ENCODE results near the gene CD33.

DNA sequence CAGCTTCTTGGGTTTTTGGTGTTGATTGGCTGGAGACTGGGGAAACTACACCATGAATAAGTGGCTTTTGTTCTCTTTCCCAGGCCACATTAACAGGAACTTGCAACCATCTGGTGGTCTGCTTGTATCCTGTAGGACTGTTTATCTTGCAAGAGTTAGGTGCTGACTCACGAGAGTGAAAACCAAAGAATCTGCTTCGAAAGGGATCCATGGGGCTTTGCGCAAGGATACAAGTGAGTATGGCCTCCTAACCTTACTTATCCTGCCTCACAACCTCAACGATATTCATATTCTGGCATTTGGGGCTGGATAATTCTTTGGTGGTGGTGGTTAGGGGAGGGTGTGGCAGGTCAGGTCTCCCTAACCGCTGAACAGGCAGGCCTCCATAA is 21.3 kb downstream of the CD33 start:
- no peak for TF ChIP-seq POLR2AphosphoS5 (IDR thresholded peaks at IDR 0.05; ENCODE audit: low read depth, low read length)
- TF ChIP-seq, protein P1, sequence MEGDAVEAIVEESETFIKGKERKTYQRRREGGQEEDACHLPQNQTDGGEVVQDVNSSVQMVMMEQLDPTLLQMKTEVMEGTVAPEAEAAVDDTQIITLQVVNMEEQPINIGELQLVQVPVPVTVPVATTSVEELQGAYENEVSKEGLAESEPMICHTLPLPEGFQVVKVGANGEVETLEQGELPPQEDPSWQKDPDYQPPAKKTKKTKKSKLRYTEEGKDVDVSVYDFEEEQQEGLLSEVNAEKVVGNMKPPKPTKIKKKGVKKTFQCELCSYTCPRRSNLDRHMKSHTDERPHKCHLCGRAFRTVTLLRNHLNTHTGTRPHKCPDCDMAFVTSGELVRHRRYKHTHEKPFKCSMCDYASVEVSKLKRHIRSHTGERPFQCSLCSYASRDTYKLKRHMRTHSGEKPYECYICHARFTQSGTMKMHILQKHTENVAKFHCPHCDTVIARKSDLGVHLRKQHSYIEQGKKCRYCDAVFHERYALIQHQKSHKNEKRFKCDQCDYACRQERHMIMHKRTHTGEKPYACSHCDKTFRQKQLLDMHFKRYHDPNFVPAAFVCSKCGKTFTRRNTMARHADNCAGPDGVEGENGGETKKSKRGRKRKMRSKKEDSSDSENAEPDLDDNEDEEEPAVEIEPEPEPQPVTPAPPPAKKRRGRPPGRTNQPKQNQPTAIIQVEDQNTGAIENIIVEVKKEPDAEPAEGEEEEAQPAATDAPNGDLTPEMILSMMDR (IDR thresholded peaks at IDR 0.05): no peak
- no peak for TF ChIP-seq TCF7L2 (IDR thresholded peaks at IDR 0.05; ENCODE audit: low read depth, low read length)
- TF ChIP-seq, protein P2, sequence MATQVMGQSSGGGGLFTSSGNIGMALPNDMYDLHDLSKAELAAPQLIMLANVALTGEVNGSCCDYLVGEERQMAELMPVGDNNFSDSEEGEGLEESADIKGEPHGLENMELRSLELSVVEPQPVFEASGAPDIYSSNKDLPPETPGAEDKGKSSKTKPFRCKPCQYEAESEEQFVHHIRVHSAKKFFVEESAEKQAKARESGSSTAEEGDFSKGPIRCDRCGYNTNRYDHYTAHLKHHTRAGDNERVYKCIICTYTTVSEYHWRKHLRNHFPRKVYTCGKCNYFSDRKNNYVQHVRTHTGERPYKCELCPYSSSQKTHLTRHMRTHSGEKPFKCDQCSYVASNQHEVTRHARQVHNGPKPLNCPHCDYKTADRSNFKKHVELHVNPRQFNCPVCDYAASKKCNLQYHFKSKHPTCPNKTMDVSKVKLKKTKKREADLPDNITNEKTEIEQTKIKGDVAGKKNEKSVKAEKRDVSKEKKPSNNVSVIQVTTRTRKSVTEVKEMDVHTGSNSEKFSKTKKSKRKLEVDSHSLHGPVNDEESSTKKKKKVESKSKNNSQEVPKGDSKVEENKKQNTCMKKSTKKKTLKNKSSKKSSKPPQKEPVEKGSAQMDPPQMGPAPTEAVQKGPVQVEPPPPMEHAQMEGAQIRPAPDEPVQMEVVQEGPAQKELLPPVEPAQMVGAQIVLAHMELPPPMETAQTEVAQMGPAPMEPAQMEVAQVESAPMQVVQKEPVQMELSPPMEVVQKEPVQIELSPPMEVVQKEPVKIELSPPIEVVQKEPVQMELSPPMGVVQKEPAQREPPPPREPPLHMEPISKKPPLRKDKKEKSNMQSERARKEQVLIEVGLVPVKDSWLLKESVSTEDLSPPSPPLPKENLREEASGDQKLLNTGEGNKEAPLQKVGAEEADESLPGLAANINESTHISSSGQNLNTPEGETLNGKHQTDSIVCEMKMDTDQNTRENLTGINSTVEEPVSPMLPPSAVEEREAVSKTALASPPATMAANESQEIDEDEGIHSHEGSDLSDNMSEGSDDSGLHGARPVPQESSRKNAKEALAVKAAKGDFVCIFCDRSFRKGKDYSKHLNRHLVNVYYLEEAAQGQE (IDR thresholded peaks at IDR 0.05; ENCODE audit: insufficient read depth in 1 of 2, low read depth in 2 of 2, low read length in 1 of 2): no peak

Measured in Panc1 (cell line).